Activated T-cell treated with anti-CD3 and anti-CD28 coated beads, Interleukin-2, amount 50 U/mL, for 72 hours (primary cell): ENCODE measurements around the gene RYR2. TPM values are rescaled to one million over a fixed set of nuclear protein-coding genes. Genes with fewer than 3 reads are reported as not detected.
A peak's percentile ranks its signal among the peaks of the same experiment; 100 is the strongest.

Experiments used
- ATAC-seq, 2 donors: fragments of 150-1000 bp; cut with Tn5 transposase; replicated peaks in 1 of 2; 2 replicates each; pipeline ENCODE4 v1.10.0; 2021; ENCODE audit warnings: moderate library complexity in 2 of 2, mild to moderate bottlenecking in 1 of 2
- DNase-seq, 2 donors: peaks; one replicate each; pipeline ENCODE4 v3.0.0; 2021 to 2022; ENCODE audit warnings: mixed read lengths in 1 of 2
- H3K27ac Mint-ChIP-seq: one replicate; pipeline ENCODE4 v1.8.0; 2022; ENCODE audit warnings: mild to moderate bottlenecking, moderate library complexity, mixed read lengths
- H3K27me3 Mint-ChIP-seq: one replicate; pipeline ENCODE4 v1.8.0; 2022; ENCODE audit warnings: low read depth, mixed read lengths
- H3K36me3 Mint-ChIP-seq, 2 donors: one replicate each; pipeline ENCODE4 v1.8.0; 2022; ENCODE audit warnings: mixed read lengths in 2 of 2, mild to moderate bottlenecking in 1 of 2; ENCODE audit not compliant: insufficient read depth in 2 of 2
- H3K4me1 Mint-ChIP-seq: one replicate; pipeline ENCODE4 v1.8.0; 2022; ENCODE audit warnings: low read depth, mixed read lengths
- H3K4me3 Mint-ChIP-seq, 2 donors: one replicate each; pipeline ENCODE4 v1.8.0; 2022; ENCODE audit warnings: mild to moderate bottlenecking in 2 of 2, mixed read lengths in 2 of 2, moderate library complexity in 2 of 2
- H3K9me3 Mint-ChIP-seq, 2 donors: one replicate each; pipeline ENCODE4 v1.8.0; 2022; ENCODE audit warnings: mixed read lengths in 2 of 2
- total RNA-seq, 2 donors: library from RNA; stranded (reverse); gene quantifications; one replicate each; pipeline ENCODE4 v1.2.3, GENCODE V29; 2022

The RYR2 gene
- total RNA-seq, 2 donors from 2014 or later, result 0.02 to 0.19 TPM

DNA sequence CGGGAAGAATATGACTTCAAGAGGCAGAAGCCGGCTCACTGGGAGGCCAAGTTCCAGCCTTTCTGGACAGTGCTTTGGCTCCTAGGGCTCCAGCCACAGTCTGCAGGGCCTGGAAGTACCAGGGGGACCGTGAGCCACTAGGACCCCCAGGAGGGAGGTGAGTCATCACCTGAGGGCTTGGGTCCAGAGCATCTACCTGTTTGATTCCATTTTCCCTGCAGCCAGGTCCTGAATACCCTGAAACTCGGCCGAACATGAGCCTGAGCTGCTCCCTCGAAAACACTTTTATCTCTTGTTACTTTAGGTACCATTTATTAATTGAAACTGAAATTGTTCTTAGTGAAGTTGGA, 164.1 kb downstream of the RYR2 start:
- H3K4me3 Mint-ChIP-seq, result no peak overlapping the region
- no peak overlapping the region for H3K27ac Mint-ChIP-seq
- H3K27me3 Mint-ChIP-seq, result no peaks in the 10 kb centered on the region
- no peaks in the 10 kb centered on the region for H3K4me1 Mint-ChIP-seq
- DNase-seq, result no peak
- ATAC-seq, result no peak
- no peaks in the 10 kb centered on the region for H3K9me3 Mint-ChIP-seq
- H3K36me3 Mint-ChIP-seq, result no peaks in the 10 kb centered on the region

DNA sequence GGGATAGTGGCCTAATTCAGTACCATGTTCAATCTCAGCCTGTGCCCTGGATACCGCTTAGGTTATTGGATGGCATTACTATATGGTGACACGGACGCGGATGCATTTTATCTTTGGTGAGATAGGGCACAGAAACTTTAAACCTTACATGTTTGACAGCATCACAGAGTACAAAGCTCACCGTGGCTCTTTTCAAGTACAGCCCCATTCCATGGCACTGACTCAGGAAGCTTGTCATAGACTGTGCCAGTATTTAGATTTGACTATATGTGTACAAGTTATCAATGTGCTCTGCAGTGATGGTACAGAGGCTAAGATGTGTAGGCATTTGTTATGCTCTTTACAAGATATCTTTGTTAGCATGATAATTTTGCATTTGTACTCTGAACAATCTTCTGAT, 169.0 kb downstream of the RYR2 start:
- Mint-ChIP-seq H3K36me3 (no peaks in the 10 kb centered on the region), H3K9me3 (no peaks in the 10 kb centered on the region), H3K4me3 (no peak overlapping the region), H3K27ac (no peak overlapping the region), H3K27me3 (no peaks in the 10 kb centered on the region), H3K4me1 (no peaks in the 10 kb centered on the region)
- ATAC-seq (no peak), DNase-seq (no peak)

DNA sequence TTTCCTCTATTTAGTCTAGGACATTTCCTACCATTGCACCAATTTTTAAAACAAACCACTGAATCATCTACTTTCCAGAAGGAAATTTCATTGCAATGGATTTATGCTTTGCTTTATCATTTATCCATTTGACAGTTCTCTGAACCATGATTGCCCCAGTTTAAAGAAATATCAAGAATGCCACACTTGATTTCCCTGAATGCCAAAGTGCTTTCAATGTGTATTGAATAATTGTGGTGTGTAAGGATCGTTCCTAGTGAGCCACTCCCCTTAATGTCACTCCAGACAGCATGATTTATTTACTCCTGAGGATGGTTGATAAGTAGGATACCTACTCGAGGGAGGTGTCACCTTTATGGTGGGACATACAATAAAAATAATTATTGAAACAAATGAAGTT, 169.6 kb downstream of the RYR2 start:
- no peak overlapping the region for H3K4me3 Mint-ChIP-seq
- no peaks in the 10 kb centered on the region for H3K9me3 Mint-ChIP-seq
- DNase-seq, result no peak
- H3K4me1 Mint-ChIP-seq, result no peaks in the 10 kb centered on the region
- no peaks in the 10 kb centered on the region for H3K27me3 Mint-ChIP-seq
- no peak for ATAC-seq
- no peak overlapping the region for H3K27ac Mint-ChIP-seq
- no peaks in the 10 kb centered on the region for H3K36me3 Mint-ChIP-seq

DNA sequence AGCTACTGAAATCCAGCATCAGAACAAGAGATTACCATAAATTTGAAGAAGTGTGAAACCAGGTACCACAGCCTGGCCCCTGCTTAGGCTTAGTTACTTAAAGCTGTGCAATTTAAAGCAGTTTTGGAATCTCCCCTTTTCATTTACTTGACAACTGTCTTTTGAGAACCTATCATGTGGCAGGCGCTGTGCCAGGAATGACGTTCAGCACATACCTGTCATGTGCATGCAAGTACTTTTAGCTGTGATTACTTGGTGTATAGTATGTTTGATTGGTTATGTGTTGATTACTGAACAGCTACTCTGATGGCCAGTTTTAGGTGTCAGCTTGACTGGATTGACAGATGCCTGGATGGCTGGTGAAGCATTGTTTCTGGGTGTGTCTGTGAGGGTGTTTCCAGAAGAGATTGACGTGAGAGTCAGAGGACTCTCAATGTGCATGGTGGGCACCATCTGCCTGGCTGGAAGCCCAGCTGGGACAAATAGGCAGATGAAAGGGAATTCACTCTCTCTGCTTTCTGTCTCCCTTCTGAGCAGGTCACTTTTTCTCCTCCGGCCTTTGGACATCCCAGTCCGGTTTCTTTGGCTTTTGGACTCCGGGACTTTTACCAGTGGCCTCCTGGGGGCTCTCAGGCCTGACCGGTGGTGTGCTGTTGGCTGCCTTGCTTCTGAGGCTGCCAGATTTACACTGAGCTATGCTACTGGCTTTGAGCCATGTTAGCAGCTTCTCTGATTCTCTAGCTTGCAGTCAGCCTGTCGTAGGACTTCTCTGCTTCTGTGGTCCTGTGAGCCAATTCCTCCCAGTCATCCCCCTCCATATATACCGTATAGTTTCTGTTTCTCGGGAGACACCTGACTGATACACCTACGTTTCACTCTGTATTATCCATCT, 178.0 kb downstream of the RYR2 start:
- Mint-ChIP-seq H3K27me3 (no peaks in the 10 kb centered on the region), H3K27ac (no peak overlapping the region), H3K9me3 (no peaks in the 10 kb centered on the region), H3K4me3 (no peak overlapping the region), H3K36me3 (no peaks in the 10 kb centered on the region), H3K4me1 (no peaks in the 10 kb centered on the region)
- DNase-seq (no peak), ATAC-seq (no peak)

DNA sequence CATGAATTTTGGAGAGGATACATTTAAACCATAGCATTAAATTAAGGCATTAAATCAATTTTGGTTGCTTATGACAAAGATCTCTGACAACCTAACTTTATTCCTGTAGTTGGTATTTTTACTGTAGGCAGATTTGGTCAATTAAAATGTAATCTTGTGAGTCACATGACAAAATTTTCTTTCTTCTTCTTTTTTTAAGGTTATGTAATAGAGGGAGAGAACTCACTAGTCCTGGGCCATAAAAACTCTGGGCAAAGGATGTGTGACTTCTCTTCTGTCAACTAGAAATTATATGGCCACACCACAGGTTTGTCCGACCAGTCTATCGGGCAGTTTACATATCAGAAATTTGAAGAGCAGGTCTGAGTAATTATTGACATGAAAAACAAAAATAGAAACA, 181.4 kb downstream of the RYR2 start:
- Mint-ChIP-seq H3K9me3 (no peaks in the 10 kb centered on the region), H3K36me3 (no peaks in the 10 kb centered on the region), H3K4me1 (no peaks in the 10 kb centered on the region), H3K27ac (no peak overlapping the region), H3K27me3 (no peaks in the 10 kb centered on the region), H3K4me3 (no peak overlapping the region)
- ATAC-seq (no peak), DNase-seq (no peak)

DNA sequence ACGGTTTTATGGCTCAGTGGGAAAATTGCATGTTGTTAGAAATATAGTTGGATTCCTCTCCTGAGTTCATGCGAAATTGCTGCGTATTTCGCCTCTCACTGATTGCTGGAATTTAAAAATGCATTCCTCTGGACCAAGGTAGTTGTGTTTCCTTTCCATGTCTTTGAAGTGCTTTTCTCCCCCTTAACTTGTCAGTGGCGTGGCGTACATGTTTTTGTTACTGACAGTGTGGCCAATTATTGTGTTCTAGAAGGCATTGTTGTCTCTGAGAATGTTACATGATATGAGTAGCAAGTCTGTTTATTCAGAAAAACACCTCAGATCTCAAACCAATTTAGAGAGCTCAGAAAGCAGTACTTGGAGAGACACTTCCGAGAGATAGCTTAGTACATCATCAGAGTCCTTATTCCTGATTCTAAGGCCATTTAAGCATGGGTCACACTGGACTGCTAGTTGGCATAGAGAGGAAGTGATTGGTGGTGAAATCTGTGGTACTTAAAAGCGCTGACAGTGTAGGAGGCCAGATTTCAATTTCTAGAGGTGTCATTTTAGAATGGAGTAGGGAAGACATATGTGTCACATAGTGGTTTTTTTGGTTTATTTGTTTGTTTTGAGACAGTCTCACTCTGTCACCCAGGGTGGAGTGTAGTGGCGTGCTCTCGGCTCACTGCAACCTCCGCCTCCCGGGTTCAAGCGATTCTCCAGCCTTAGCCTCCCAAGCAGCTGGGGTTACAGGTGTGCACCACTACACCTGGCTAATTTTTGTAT, 184.4 kb downstream of the RYR2 start:
- ATAC-seq (no peak), DNase-seq (no peak)
- no peaks in the 10 kb centered on the region for H3K9me3 Mint-ChIP-seq
- H3K36me3 Mint-ChIP-seq, result no peaks in the 10 kb centered on the region
- H3K27ac Mint-ChIP-seq, result no peak overlapping the region
- H3K27me3 Mint-ChIP-seq, result no peaks in the 10 kb centered on the region
- H3K4me3 Mint-ChIP-seq, result no peak overlapping the region
- H3K4me1 Mint-ChIP-seq, result no peaks in the 10 kb centered on the region

DNA sequence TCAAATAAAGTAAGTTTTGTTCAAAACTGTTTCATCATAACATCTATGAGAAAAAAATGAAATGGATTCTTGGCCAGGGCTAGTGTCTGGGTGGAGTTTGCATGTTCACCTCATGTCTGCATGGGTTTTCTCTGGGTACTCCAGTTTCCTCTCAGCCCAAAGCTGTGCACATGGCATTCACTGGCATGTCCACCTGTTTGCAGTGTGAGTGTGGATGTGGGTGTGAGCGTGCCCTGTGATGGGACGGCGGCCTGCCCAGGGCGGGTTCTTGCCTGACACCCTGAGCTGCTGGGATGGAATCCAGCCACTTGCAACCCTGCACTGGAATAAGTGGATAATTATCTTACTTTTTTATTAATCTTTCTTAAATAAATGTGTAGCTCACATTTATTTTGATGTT, 185.5 kb downstream of the RYR2 start:
- DNase-seq, result no peak
- no peaks in the 10 kb centered on the region for H3K9me3 Mint-ChIP-seq
- H3K36me3 Mint-ChIP-seq, result no peaks in the 10 kb centered on the region
- H3K27me3 Mint-ChIP-seq, result no peaks in the 10 kb centered on the region
- H3K4me1 Mint-ChIP-seq, result no peaks in the 10 kb centered on the region
- ATAC-seq, result no peak
- H3K27ac Mint-ChIP-seq, result no peak overlapping the region
- no peak overlapping the region for H3K4me3 Mint-ChIP-seq

DNA sequence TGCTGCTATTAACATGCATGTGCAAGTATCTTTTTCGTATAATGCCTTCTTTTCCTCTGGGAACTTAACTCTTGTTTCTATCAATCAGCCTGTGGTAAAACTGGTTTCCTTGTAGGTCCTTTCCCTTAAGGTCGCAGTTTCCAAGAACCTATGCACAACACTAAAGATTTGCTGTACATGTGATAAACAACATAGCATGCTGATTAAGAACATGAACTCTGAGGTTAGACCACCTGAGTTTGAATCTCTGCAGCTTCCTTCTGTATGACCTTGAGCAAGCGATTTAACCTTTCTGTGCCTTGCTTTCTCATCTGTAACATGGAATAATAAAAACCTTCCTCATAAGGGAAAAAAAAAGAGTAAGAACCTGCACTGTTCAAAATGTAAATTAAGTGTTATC, 186.4 kb downstream of the RYR2 start:
- Mint-ChIP-seq H3K27ac (no peak overlapping the region), H3K4me1 (no peaks in the 10 kb centered on the region), H3K9me3 (no peaks in the 10 kb centered on the region), H3K4me3 (no peak overlapping the region), H3K27me3 (no peaks in the 10 kb centered on the region), H3K36me3 (no peaks in the 10 kb centered on the region)
- DNase-seq (no peak), ATAC-seq (no peak)

DNA sequence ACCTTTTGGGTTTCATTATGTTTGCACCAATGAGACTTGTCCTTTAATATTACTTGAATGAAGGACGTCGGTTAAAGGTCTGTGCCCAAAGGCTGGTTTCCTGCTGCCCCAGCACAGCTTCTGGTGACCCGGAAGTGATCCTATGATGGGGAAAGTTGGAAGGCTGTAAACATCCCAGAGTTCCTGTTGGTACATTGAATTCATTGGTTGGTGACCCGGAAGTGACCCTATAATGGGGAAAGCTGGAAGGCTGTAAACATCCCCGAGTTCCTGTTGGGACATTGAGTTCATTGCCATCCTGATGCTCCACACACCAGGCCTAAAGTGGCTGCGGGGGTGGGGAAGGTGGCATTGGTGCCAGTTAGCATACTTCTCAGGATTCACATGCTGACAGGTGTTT, 187.3 kb downstream of the RYR2 start:
- no peaks in the 10 kb centered on the region for H3K27me3 Mint-ChIP-seq
- no peak overlapping the region for H3K27ac Mint-ChIP-seq
- no peaks in the 10 kb centered on the region for H3K4me1 Mint-ChIP-seq
- no peak for ATAC-seq
- no peak for DNase-seq
- no peaks in the 10 kb centered on the region for H3K9me3 Mint-ChIP-seq
- H3K4me3 Mint-ChIP-seq, result no peak overlapping the region
- no peaks in the 10 kb centered on the region for H3K36me3 Mint-ChIP-seq

DNA sequence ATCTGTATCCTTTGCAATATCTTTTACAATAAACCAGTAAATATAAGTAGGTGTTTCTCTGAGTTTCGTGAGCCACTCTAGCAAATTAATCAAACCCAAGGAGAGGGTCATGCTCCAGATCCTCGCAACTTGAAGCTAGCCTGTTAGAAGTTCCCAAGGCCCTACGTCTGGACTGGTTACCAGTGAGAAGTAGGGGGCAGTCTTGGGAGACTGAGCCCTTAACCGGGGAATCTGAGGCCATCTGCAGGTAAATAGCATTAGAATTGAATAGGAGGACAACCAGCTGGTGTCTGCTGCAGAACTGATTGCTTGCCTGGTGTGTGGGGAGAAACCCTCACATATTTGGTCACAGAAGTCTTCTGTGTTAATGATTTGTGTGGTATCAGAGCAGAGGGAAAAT, 190.5 kb downstream of the RYR2 start:
- H3K27ac Mint-ChIP-seq, result no peak overlapping the region
- H3K4me3 Mint-ChIP-seq, result no peak overlapping the region
- peaks cover 7% of the 10 kb centered on the region for H3K27me3 Mint-ChIP-seq
- ATAC-seq (no peak), DNase-seq (no peak)
- H3K4me1 Mint-ChIP-seq, result no peaks in the 10 kb centered on the region
- H3K36me3 Mint-ChIP-seq, result no peaks in the 10 kb centered on the region
- H3K9me3 Mint-ChIP-seq, result no peaks in the 10 kb centered on the region

DNA sequence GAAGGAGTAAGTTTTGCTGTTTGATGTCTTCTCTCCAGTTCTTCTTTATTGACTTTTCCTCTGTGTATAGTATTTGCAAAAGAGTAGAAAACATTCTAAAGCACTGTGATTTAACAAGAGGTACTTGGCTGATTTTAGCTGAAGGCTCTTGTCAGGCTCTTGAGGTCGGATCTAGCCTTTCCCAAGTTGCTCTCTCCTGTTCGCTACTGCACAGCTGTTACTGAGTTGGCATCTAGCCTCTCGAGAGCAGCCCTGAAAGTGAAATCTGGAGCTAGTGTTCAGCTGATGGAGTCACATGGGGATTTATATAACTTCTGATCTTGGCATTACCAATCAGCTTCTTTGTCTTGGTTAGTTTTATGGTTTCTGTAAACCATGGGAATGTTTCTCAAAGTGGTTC, 193.1 kb downstream of the RYR2 start:
- H3K4me3 Mint-ChIP-seq, result no peak overlapping the region
- H3K27ac Mint-ChIP-seq, result no peak overlapping the region
- H3K4me1 Mint-ChIP-seq, result no peaks in the 10 kb centered on the region
- H3K36me3 Mint-ChIP-seq, result no peaks in the 10 kb centered on the region
- ATAC-seq (no peak), DNase-seq (no peak)
- H3K9me3 Mint-ChIP-seq, result no peaks in the 10 kb centered on the region
- peaks cover 8% of the 10 kb centered on the region for H3K27me3 Mint-ChIP-seq

DNA sequence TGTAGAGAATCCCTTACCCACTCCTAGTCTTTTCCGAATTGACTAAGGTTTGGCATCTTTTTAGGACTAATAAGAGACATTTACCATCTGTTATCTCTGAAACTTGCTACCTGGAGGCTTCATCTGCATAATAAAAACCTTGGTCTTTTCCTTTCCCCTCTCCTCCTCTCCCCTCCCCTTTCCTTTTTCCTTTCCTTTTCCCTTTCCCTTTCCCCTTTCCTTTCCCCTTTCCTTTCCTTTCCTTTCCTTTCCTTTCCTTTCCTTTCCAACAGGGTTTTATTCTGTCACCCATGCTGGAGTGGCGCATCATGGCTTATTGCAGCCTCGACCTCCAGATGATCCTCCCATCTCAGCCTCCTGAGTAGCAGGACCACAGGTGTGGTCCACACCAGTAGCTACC, 195.7 kb downstream of the RYR2 start:
- Mint-ChIP-seq H3K4me3 (no peak overlapping the region), H3K27me3 (peaks cover 8% of the 10 kb centered on the region), H3K4me1 (no peaks in the 10 kb centered on the region), H3K9me3 (no peaks in the 10 kb centered on the region), H3K36me3 (no peaks in the 10 kb centered on the region), H3K27ac (peak overlapping the region; percentile 31)
- no peak for ATAC-seq
- DNase-seq, result no peak

DNA sequence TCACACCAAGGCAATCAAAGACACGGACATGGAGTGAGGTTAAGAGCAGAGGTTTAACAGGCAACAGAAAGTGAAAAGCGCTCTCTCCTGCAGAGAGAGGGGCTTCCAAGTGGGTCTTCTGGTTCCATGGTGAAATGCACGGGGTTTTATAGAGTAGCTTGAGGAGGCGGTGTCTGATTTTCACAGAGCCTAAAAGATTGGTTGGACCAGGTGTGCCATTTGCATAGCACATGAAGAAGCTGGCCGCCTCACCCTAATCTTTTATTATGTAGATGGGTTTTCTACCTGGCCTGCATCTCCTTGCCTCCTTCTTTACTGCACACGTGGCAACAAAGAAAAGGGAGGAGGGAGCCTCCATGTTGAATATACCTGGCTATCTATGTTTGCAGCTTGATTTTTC, 197.3 kb downstream of the RYR2 start:
- no peak overlapping the region for H3K27ac Mint-ChIP-seq
- no peaks in the 10 kb centered on the region for H3K36me3 Mint-ChIP-seq
- DNase-seq (no peak), ATAC-seq (no peak)
- no peak overlapping the region for H3K4me3 Mint-ChIP-seq
- H3K4me1 Mint-ChIP-seq, result no peaks in the 10 kb centered on the region
- H3K9me3 Mint-ChIP-seq, result no peaks in the 10 kb centered on the region
- H3K27me3 Mint-ChIP-seq, result peaks cover 8% of the 10 kb centered on the region

DNA sequence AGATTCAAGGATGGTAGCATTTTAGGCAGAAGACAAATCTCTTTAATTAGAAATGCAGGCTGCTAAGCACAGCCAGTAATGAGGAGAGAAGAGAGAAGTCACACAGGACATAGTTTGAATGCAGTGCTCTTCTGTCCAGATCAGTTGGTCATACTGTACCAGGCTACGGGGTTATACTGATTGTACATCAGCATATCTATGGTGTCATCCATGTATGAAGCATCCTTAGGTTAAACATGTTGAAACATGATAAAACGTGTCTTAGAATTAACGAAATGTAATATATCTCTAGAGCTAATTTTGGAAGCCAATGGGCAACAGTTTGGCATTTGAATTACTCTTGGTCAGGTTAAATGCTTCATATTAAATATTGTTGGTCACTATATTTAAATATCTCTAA, 199.1 kb downstream of the RYR2 start:
- no peak for ATAC-seq
- Mint-ChIP-seq H3K9me3 (no peaks in the 10 kb centered on the region), H3K36me3 (no peaks in the 10 kb centered on the region), H3K4me1 (no peaks in the 10 kb centered on the region), H3K27ac (no peak overlapping the region), H3K4me3 (no peak overlapping the region), H3K27me3 (peaks cover 8% of the 10 kb centered on the region)
- DNase-seq, result no peak
